Neural progenitor cell (in vitro differentiated cells): ENCODE measurements around the gene S100A9. TPM values are rescaled to one million over a fixed set of nuclear protein-coding genes. Genes with fewer than 3 reads are reported as not detected.

Experiments used
- DNase-seq: peaks from one replicate; pipeline ENCODE4 v3.0.0-alpha.2; 2016; ENCODE audit warnings: low spot score
- H2AFZ ChIP-seq: fragments of 200-600 bp; sonication (generic); replicated peaks from 2 replicates; pipeline ENCODE4 v1.6.1; 2016; ENCODE audit warnings: antibody characterized with exemption
- H3F3A ChIP-seq: fragments of 200-600 bp; sonication (generic); 2 replicates; pipeline ENCODE4 v1.6.1; 2016; ENCODE audit warnings: antibody characterized with exemption, low read depth
- H3K27ac ChIP-seq: fragments of 200-600 bp; sonication (generic); 2 replicates; pipeline ENCODE4 v1.5.1; 2016; ENCODE audit warnings: mild to moderate bottlenecking
- H3K27me3 ChIP-seq: fragments of 200-600 bp; sonication (generic); 2 replicates; pipeline ENCODE4 v1.6.1; 2016; ENCODE audit warnings: mild to moderate bottlenecking, moderate library complexity
- H3K36me3 ChIP-seq: fragments of 200-600 bp; sonication (generic); 2 replicates; pipeline ENCODE4 v1.5.1; 2016
- H3K4me1 ChIP-seq: fragments of 200-600 bp; sonication (generic); 2 replicates; pipeline ENCODE4 v1.6.1; 2016; ENCODE audit warnings: mixed run types
- H3K4me2 ChIP-seq: fragments of 200-600 bp; sonication (generic); 2 replicates; pipeline ENCODE4 v1.6.1; 2016
- H3K4me3 ChIP-seq: fragments of 200-600 bp; sonication (generic); 2 replicates; pipeline ENCODE4 v1.5.1; 2016
- H3K79me2 ChIP-seq: fragments of 200-600 bp; sonication (generic); 2 replicates; pipeline ENCODE4 v1.6.1; 2016; ENCODE audit warnings: low read depth
- H3K9ac ChIP-seq: fragments of 200-600 bp; sonication (generic); 2 replicates; pipeline ENCODE4 v1.6.1; 2016
- H3K9me3 ChIP-seq: fragments of 200-600 bp; sonication (generic); 2 replicates; pipeline ENCODE4 v1.5.1; 2016; ENCODE audit warnings: low read depth
- H4K20me1 ChIP-seq: fragments of 200-600 bp; sonication (generic); 2 replicates; pipeline ENCODE4 v1.6.1; 2016; ENCODE audit warnings: low read depth
- H3K27ac Mint-ChIP-seq: 3 replicates; pipeline ENCODE4 v1.8.0; 2021; ENCODE audit warnings: mixed read lengths
- H3K27me3 Mint-ChIP-seq: 2 replicates; pipeline ENCODE4 v1.8.0; 2022; ENCODE audit warnings: low read depth, mild to moderate bottlenecking, inconsistent platforms, moderate library complexity, mixed read lengths; ENCODE audit not compliant: insufficient read depth
- H3K36me3 Mint-ChIP-seq: 3 replicates; pipeline ENCODE4 v1.8.0; 2021; ENCODE audit warnings: mixed read lengths
- H3K4me1 Mint-ChIP-seq: 3 replicates; pipeline ENCODE4 v1.8.0; 2021; ENCODE audit warnings: mixed read lengths
- H3K4me3 Mint-ChIP-seq: 3 replicates; pipeline ENCODE4 v1.8.0; 2021; ENCODE audit warnings: mild to moderate bottlenecking, moderate library complexity, mixed read lengths
- H3K9me3 Mint-ChIP-seq: 3 replicates; pipeline ENCODE4 v1.8.0; 2020; ENCODE audit warnings: mixed read lengths
- CTCF ChIP-seq: fragments of 200-600 bp; sonication (generic); IDR thresholded peaks from 2 replicates; pipeline ENCODE4 v1.5.1; 2017; ENCODE audit warnings: antibody characterized with exemption, mild to moderate bottlenecking
- EZH2 ChIP-seq: fragments of 200-600 bp; sonication (generic); IDR thresholded peaks from 2 replicates; pipeline ENCODE4 v1.6.1; 2017; ENCODE audit warnings: antibody characterized with exemption, mild to moderate bottlenecking, moderate library complexity
- EZH2phosphoT487 ChIP-seq: fragments of 200-600 bp; sonication (generic); IDR thresholded peaks from 2 replicates; pipeline ENCODE4 v1.6.1; 2017; ENCODE audit warnings: antibody characterized with exemption
- total RNA-seq: library from RNA; depleted of rRNA; stranded (reverse); fragments of >200 nt; gene quantifications from 2 replicates; pipeline ENCODE4 v1.2.3, GENCODE V29; 2015; ENCODE audit warnings: low replicate concordance

S100A9 gene
- total RNA-seq, 1 donor from 2014 or later: not detected

GRCh38 chr1:153384958-153385580 is 27.4 kb downstream of the S100A9 start:
- Histone ChIP-seq H4K20me1 (no peaks in the 10 kb centered on the region), H3K9me3 (no peaks in the 10 kb centered on the region), H3K4me2 (no peak overlapping the region), H3K27ac (no peak overlapping the region), H3F3A (no peaks in the 10 kb centered on the region), H3K27me3 (no peaks in the 10 kb centered on the region), H3K36me3 (no peaks in the 10 kb centered on the region), H3K9ac (no peak overlapping the region), H3K4me3 (no peak overlapping the region), H3K4me1 (no peaks in the 10 kb centered on the region), H3K79me2 (no peaks in the 10 kb centered on the region), H2AFZ (no peak overlapping the region)
- H3K9me3 Mint-ChIP-seq: peaks cover 4% of the 10 kb centered on the region
- H3K27ac Mint-ChIP-seq: no peak overlapping the region
- no peak overlapping the region for H3K4me3 Mint-ChIP-seq
- no peak for DNase-seq
- peaks cover 2% of the 10 kb centered on the region for H3K27me3 Mint-ChIP-seq
- no peaks in the 10 kb centered on the region for H3K36me3 Mint-ChIP-seq
- TF ChIP-seq CTCF (no peak), EZH2phosphoT487 (no peak), EZH2 (no peak)
- H3K4me1 Mint-ChIP-seq: no peaks in the 10 kb centered on the region

GRCh38 chr1:153386500-153386901 is 28.8 kb downstream of the S100A9 start:
- no peak for DNase-seq
- no peak overlapping the region for H3K27ac Mint-ChIP-seq

GRCh38 chr1:153387001-153387400 is 29.3 kb downstream of the S100A9 start:
- Mint-ChIP-seq H3K27ac (no peak overlapping the region), H3K4me3 (no peak overlapping the region), H3K9me3 (no peaks in the 10 kb centered on the region), H3K27me3 (peaks cover 2% of the 10 kb centered on the region), H3K36me3 (no peaks in the 10 kb centered on the region), H3K4me1 (no peaks in the 10 kb centered on the region)
- no peaks in the 10 kb centered on the region for H3K27me3 ChIP-seq
- no peak overlapping the region for H2AFZ ChIP-seq
- no peaks in the 10 kb centered on the region for H3F3A ChIP-seq
- no peaks in the 10 kb centered on the region for H3K79me2 ChIP-seq
- H4K20me1 ChIP-seq: no peaks in the 10 kb centered on the region
- H3K27ac ChIP-seq: no peak overlapping the region
- no peaks in the 10 kb centered on the region for H3K36me3 ChIP-seq
- H3K4me2 ChIP-seq: no peak overlapping the region
- TF ChIP-seq CTCF: no peak
- TF ChIP-seq EZH2phosphoT487: no peak
- no peak for TF ChIP-seq EZH2
- no peak overlapping the region for H3K9ac ChIP-seq
- no peaks in the 10 kb centered on the region for H3K4me1 ChIP-seq
- H3K9me3 ChIP-seq: no peaks in the 10 kb centered on the region
- no peak overlapping the region for H3K4me3 ChIP-seq
- no peak for DNase-seq

More at GRCh38 chr1:153386500-153386901, 28.8 kb downstream of the S100A9 start:
- Mint-ChIP-seq H3K4me3 (no peak overlapping the region), H3K4me1 (no peaks in the 10 kb centered on the region), H3K36me3 (no peaks in the 10 kb centered on the region), H3K27me3 (peaks cover 2% of the 10 kb centered on the region), H3K9me3 (peaks cover 2% of the 10 kb centered on the region)
- Histone ChIP-seq H3K9ac (no peak overlapping the region), H3K4me1 (no peaks in the 10 kb centered on the region), H2AFZ (no peak overlapping the region), H3K27ac (no peak overlapping the region), H3K4me2 (no peak overlapping the region), H3F3A (no peaks in the 10 kb centered on the region), H3K36me3 (no peaks in the 10 kb centered on the region), H4K20me1 (no peaks in the 10 kb centered on the region), H3K27me3 (no peaks in the 10 kb centered on the region), H3K4me3 (no peak overlapping the region), H3K9me3 (no peaks in the 10 kb centered on the region), H3K79me2 (no peaks in the 10 kb centered on the region)
- TF ChIP-seq CTCF (no peak), EZH2 (no peak), EZH2phosphoT487 (no peak)
